Right lobe of liver (tissue), 4 donors: ENCODE results near the gene FOXM1.

ENCODE experiments used
- POLR2A ChIP-seq: fragments of 450-650 bp; IDR thresholded peaks from one replicate; pipeline ENCODE4 v1.6.1; 2017; ENCODE audit warnings: antibody characterized with exemption, mild to moderate bottlenecking
- TF ChIP-seq, protein P1 (sequence below), 4 donors: fragments of 200-600 bp in 3 of 4; fragments of 450-650 bp in 1 of 4; IDR thresholded peaks; one replicate each; pipeline versions ENCODE4 v1.5.1 to v1.8.0; 2016 to 2022; ENCODE audit warnings: antibody characterized with exemption in 4 of 4, mild to moderate bottlenecking in 2 of 4
- donor health status: DM: no; HTN: no; CAD: no.
- donor health status: DM: no; HTN: no; CAD: no.
- donor health status: DM: no; HTN: yes; CAD: no.

- TF ChIP-seq, protein P1, sequence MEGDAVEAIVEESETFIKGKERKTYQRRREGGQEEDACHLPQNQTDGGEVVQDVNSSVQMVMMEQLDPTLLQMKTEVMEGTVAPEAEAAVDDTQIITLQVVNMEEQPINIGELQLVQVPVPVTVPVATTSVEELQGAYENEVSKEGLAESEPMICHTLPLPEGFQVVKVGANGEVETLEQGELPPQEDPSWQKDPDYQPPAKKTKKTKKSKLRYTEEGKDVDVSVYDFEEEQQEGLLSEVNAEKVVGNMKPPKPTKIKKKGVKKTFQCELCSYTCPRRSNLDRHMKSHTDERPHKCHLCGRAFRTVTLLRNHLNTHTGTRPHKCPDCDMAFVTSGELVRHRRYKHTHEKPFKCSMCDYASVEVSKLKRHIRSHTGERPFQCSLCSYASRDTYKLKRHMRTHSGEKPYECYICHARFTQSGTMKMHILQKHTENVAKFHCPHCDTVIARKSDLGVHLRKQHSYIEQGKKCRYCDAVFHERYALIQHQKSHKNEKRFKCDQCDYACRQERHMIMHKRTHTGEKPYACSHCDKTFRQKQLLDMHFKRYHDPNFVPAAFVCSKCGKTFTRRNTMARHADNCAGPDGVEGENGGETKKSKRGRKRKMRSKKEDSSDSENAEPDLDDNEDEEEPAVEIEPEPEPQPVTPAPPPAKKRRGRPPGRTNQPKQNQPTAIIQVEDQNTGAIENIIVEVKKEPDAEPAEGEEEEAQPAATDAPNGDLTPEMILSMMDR (IDR thresholded peaks at IDR 0.05) = no peak
- TF ChIP-seq POLR2A = no peak
Measured at GRCh38 chr12:2823483-2823882, 53.5 kb downstream of the FOXM1 start.
